ENCODE results near the gene MUS81.

The MUS81 gene

GRCh38 chr11:65896034-65896999, 36.1 kb downstream of the MUS81 start:
- POLR2A ChIA-PET = interaction anchor here (0.9 to 7.7 kb wide), 3 partner anchors 6 to 18 kb away, joined by 3 to 136 read pairs (median 37); partner anchors contain the start of genes CCDC85B and FIBP

DNA sequence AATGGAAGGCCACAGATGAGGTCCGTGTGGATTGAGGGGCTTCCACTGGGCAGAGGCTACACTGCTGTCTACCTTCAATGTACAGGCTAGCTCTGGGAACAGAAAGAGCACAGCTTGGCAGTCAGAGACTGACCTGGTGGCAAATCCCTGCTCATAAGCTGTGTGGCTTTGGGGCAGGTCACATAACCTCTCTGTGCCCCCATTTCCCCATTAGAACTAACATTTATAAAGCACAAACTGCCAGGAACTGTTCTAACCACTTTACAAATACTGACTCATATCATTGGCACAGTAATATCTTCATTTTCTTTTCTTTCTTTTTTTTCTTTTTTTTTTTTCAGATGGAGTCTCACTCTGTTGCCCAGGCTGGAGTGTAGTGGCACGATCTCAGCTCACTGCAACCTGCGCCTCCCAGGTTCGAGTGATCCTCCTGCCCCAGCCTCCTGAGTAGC, 36.8 kb downstream of the MUS81 start:
- DNase-seq (ENCODE audit: low read depth, low spot score) = no peak
- POLR2A ChIA-PET = interaction anchor here (0.9 to 7.7 kb wide), 3 partner anchors 7 to 17 kb away, joined by 3 to 136 read pairs (median 37); partner anchors contain the start of genes CCDC85B and FIBP
- H3K4me3 ChIP-seq (ENCODE audit: low read depth, low read length) = peak overlapping the region; percentile 23
- TF ChIP-seq, protein P1, sequence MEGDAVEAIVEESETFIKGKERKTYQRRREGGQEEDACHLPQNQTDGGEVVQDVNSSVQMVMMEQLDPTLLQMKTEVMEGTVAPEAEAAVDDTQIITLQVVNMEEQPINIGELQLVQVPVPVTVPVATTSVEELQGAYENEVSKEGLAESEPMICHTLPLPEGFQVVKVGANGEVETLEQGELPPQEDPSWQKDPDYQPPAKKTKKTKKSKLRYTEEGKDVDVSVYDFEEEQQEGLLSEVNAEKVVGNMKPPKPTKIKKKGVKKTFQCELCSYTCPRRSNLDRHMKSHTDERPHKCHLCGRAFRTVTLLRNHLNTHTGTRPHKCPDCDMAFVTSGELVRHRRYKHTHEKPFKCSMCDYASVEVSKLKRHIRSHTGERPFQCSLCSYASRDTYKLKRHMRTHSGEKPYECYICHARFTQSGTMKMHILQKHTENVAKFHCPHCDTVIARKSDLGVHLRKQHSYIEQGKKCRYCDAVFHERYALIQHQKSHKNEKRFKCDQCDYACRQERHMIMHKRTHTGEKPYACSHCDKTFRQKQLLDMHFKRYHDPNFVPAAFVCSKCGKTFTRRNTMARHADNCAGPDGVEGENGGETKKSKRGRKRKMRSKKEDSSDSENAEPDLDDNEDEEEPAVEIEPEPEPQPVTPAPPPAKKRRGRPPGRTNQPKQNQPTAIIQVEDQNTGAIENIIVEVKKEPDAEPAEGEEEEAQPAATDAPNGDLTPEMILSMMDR (IDR thresholded peaks at IDR 0.05; ENCODE audit: insufficient read depth, low read length, missing control alignments) = no peak
- CTCF ChIA-PET = interaction anchor here (1.2 to 33.3 kb wide), 7 partner anchors 7 to 82 kb away, joined by 3 to 1090 read pairs (median 7); partner anchors contain the start of genes CCDC85B, FIBP, FOSL1 and SART1

More at GRCh38 chr11:65896034-65896999, 36.1 kb downstream of the MUS81 start:
- CTCF ChIA-PET = interaction anchor here (0.9 to 33.3 kb wide), 7 partner anchors 6 to 83 kb away, joined by 3 to 1090 read pairs (median 4); partner anchors contain the start of genes CCDC85B, FIBP, FOSL1 and SART1
- peak overlapping the region; percentile 23 for H3K4me3 ChIP-seq (ENCODE audit: low read depth, low read length)
- DNase-seq (ENCODE audit: low read depth, low spot score) = no peak
- TF ChIP-seq, protein P1 (IDR thresholded peaks at IDR 0.05; ENCODE audit: insufficient read depth, low read length, missing control alignments) = no peak

DNA sequence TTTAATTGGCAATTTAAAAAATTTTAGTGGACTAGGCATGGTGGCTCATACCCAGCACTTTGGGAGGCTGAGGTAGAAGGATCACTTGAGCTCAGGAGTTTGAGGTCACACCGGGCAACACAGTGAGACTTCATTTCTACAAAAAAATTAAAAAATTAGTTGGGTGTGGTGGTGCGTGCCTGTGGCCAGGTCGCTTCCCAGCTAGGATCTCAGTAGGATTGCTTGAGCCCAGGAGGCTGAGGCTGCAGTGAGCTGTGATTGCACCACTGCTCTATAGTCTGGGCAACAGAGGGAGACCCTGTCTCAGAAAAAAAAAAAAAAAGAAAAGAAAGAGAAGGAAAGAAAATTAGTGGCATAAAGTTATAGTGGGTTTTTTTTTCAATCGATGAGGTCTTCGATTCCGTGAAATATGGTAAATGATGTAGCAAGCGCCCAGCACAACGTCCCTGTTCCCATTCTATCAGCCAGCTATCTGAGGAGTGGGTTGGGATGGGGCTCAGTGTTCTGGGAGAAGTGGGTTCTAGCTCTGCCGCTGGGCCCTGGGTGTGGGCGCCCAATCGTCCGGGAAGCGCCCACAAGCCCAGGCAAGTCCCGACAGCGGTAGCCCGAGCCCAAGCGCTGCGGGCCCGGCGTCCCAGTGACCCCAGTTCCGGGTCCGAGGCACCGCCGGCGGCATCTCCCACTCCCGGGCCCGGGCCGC, 38.6 kb downstream of the MUS81 start:
- CTCF ChIA-PET = interaction anchor here (1.1 to 33.3 kb wide), 6 partner anchors 8 to 187 kb away, joined by 3 to 1090 read pairs (median 6); partner anchors contain the start of genes CCDC85B, CTSW, FIBP and KAT5
- POLR2A ChIA-PET = interaction anchor here (0.7 to 7.7 kb wide), 9 partner anchors 8 to 122 kb away, joined by 3 to 136 read pairs (median 4); partner anchors contain the start of genes CCDC85B and FIBP
- TF ChIP-seq, protein P1 (IDR thresholded peaks at IDR 0.05; ENCODE audit: insufficient read depth, low read length, missing control alignments) = no peak
- no peak for DNase-seq (ENCODE audit: low read depth, low spot score)
- H3K4me3 ChIP-seq (ENCODE audit: low read depth, low read length) = peak overlapping the region; percentile 98

DNA sequence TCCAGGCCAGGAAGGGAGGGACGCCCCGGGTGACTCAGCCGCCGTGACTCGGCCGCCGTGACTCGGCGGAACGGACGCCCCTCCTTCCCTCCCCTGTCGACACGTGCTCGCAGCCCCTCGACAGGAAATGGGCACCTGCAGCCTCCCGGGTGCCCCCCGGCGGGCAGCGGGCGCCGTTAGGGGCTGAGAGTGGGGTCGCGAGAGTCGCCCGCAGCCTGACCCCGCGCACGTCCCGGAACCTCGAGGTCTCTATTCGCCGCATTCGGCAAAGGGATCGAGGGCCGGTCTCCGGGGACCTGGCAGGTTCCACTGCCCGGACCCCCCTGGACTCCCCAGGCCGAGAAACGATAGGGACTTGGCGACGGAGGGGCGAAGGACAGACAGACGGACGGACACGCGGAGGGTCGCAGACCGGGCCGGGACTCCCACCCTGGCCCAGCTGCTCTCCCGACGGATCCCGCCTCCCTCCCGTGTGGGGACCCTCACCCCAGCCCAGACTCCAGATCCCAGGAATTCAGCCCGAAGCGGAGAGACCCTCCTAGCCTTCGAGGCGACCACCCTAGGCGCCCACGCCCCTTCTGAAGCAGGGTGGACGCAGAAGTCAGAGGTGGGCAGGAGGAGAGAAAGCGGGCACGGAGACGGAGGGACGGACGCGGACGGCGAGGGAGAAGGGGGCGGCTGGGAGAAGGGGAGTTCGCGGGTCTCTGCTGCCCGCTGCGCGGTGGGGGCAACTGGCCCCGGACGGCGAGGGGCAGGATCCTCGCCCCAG, 39.3 kb downstream of the MUS81 start:
- ChIA-PET POLR2A (interaction anchor here (0.8 to 7.7 kb wide), 8 partner anchors 9 to 76 kb away, joined by 3 to 136 read pairs (median 6); partner anchors contain the start of genes CCDC85B and FIBP), CTCF (interaction anchor here (1.1 to 33.3 kb wide), 4 partner anchors 9 to 188 kb away, joined by 3 to 1090 read pairs (median 200); partner anchors contain the start of genes CCDC85B, CTSW, FIBP and KAT5)
- TF ChIP-seq, protein P1 (IDR thresholded peaks at IDR 0.05; ENCODE audit: insufficient read depth, low read length, missing control alignments) = no peak
- DNase-seq (ENCODE audit: low read depth, low spot score) = no peak
- peak overlapping the region; percentile 98 for H3K4me3 ChIP-seq (ENCODE audit: low read depth, low read length)

DNA sequence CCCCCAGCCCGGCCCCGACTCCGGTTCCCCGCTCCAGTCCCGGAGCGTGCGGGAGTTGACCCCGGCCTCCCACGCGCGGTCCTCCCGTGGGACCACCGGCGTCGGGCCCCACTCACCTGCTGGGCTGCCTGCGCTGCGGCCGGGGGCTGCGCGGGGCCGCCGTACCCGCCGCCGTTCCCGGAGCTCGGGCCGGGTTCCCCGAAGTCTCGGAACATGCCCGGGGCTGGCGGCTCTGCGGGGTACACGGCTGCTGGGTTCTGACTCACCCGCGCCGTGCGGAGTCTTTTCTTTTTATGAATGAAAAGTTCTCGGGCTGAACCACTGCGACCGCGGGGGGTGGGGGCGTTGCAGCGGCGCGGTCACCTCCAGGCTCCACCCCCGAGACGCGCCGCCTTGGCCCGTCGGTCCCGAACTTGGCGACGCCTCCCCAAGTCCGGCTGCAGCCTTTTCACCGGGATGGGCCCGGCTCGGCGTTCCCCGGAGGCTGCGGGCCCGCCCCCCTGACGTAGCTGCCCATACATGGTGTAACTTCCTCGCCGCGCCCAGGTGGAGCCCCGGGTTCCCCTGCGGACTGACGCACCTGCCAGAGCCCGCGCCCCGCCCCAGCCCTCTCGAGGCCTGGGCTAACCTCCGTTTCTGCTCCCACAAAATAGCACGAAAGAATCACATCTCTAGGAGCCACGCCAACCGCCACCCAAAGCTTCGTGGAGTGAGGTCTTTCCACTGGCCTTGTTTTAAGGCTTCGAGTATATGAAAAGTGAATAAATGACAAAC, 40.1 kb downstream of the MUS81 start, which contains the start of gene FOSL1:
TSS of gene FOSL1 (minus strand) at position 264 of the 774 bp plus-strand sequence. CDS start at position 215, 49 bp downstream.
- peak within 1 kb of the TSS; percentile 98 for H3K4me3 ChIP-seq (ENCODE audit: low read depth, low read length)
- DNase-seq (ENCODE audit: low read depth, low spot score) = peak; percentile 73
- ChIA-PET CTCF (interaction anchor here (1.5 to 18.8 kb wide), 4 partner anchors 10 to 88 kb away, joined by 4 to 394 read pairs (median 6); partner anchors contain the start of genes CCDC85B and FIBP), POLR2A (interaction anchor here (0.7 to 7.7 kb wide), 6 partner anchors 10 to 34 kb away, joined by 3 to 136 read pairs (median 7); partner anchors contain the start of genes CCDC85B and FIBP)
- TF ChIP-seq, protein P1 (IDR thresholded peaks at IDR 0.05; ENCODE audit: insufficient read depth, low read length, missing control alignments) = no peak

Data from AG04449 (cell line).